MM.1S (cell line): ENCODE results near the gene SMIM31.

Experiments
- DNase-seq: peaks from one replicate; pipeline ENCODE4 v3.0.0-alpha.2; 2015
- H2AFZ ChIP-seq: fragments of 300-600 bp; sonication (generic); 2 replicates; pipeline ENCODE4 v1.6.0; 2016; ENCODE audit warnings: antibody characterized with exemption, low read length
- H3F3A ChIP-seq: fragments of 300-600 bp; sonication (generic); 2 replicates; pipeline ENCODE4 v1.6.1; 2016; ENCODE audit warnings: mild to moderate bottlenecking, antibody characterized with exemption, low read length, moderate library complexity, mixed read lengths; ENCODE audit not compliant: insufficient read depth
- H3K27ac ChIP-seq: fragments of 300-600 bp; sonication (generic); 2 replicates; pipeline ENCODE4 v1.5.1; 2016; ENCODE audit warnings: mild to moderate bottlenecking, low read length
- H3K27me3 ChIP-seq: fragments of 300-600 bp; sonication (generic); replicated peaks from 2 replicates; pipeline ENCODE4 v1.6.0; 2016; ENCODE audit warnings: low read length; ENCODE audit not compliant: insufficient read depth
- H3K36me3 ChIP-seq: fragments of 300-600 bp; sonication (generic); replicated peaks from 2 replicates; pipeline ENCODE4 v1.6.1; 2016; ENCODE audit warnings: mild to moderate bottlenecking, low read length, mixed read lengths; ENCODE audit not compliant: insufficient read depth
- H3K4me1 ChIP-seq: fragments of 300-600 bp; sonication (generic); 2 replicates; pipeline ENCODE4 v1.6.1; 2016; ENCODE audit warnings: low read length, mixed read lengths
- H3K4me2 ChIP-seq: fragments of 300-600 bp; sonication (generic); 2 replicates; pipeline ENCODE4 v1.6.0; 2016; ENCODE audit warnings: low read depth, low read length
- H3K4me3 ChIP-seq: fragments of 300-600 bp; sonication (generic); 2 replicates; pipeline ENCODE4 v1.5.1; 2016; ENCODE audit warnings: low read length, mixed read lengths
- H3K79me2 ChIP-seq: fragments of 300-600 bp; sonication (generic); 2 replicates; pipeline ENCODE4 v1.6.1; 2016; ENCODE audit warnings: mixed run types, low read length, mixed read lengths
- H3K9ac ChIP-seq: fragments of 300-600 bp; sonication (generic); 2 replicates; pipeline ENCODE4 v1.6.1; 2016; ENCODE audit warnings: low read length, mixed read lengths
- H3K9me2 ChIP-seq: fragments of 300-600 bp; sonication (generic); replicated peaks from 2 replicates; pipeline ENCODE4 v1.6.1; 2016; ENCODE audit warnings: mild to moderate bottlenecking, low read length, mixed read lengths; ENCODE audit not compliant: insufficient read depth
- H3K9me3 ChIP-seq: fragments of 300-600 bp; sonication (generic); replicated peaks from 2 replicates; pipeline ENCODE4 v1.6.1; 2016; ENCODE audit warnings: mild to moderate bottlenecking, low read length, mixed read lengths; ENCODE audit not compliant: insufficient read depth
- H4K20me1 ChIP-seq: fragments of 300-600 bp; sonication (generic); 2 replicates; pipeline ENCODE4 v1.6.1; 2016; ENCODE audit warnings: mild to moderate bottlenecking, low read length, moderate library complexity, mixed read lengths; ENCODE audit not compliant: insufficient read depth
- CTCF ChIP-seq: fragments of 300-600 bp; sonication (generic); IDR thresholded peaks from 2 replicates; pipeline ENCODE4 v1.5.1; 2016; ENCODE audit warnings: antibody characterized with exemption, low read length, mixed read lengths
- EZH2 ChIP-seq: fragments of 300-600 bp; sonication (generic); optimal IDR thresholded peaks from 2 replicates; pipeline ENCODE3; 2017; ENCODE audit warnings: low read depth, mild to moderate bottlenecking, antibody characterized with exemption, low read length, mixed read lengths
- EZH2phosphoT487 ChIP-seq: fragments of 300-600 bp; sonication (generic); IDR thresholded peaks from 2 replicates; pipeline ENCODE4 v1.6.1; 2018; ENCODE audit warnings: antibody characterized with exemption, low read length

The SMIM31 gene

GRCh38 chr4:164755432-164755831, 1.5 kb downstream of the SMIM31 start:
- TF ChIP-seq EZH2, result no peak
- no peak for TF ChIP-seq CTCF
- no peak for TF ChIP-seq EZH2phosphoT487
- no peak overlapping the region for H2AFZ ChIP-seq

GRCh38 chr4:164756686-164757085, 2.8 kb downstream of the SMIM31 start:
- H3K4me2 ChIP-seq, result no peak overlapping the region
- no peak overlapping the region for H2AFZ ChIP-seq
- H3K27me3 ChIP-seq, result no peaks in the 10 kb centered on the region
- no peaks in the 10 kb centered on the region for H3F3A ChIP-seq
- no peaks in the 10 kb centered on the region for H4K20me1 ChIP-seq
- H3K4me1 ChIP-seq, result no peaks in the 10 kb centered on the region
- H3K9ac ChIP-seq, result no peak overlapping the region
- H3K27ac ChIP-seq, result no peak overlapping the region
- no peaks in the 10 kb centered on the region for H3K79me2 ChIP-seq
- no peak for TF ChIP-seq CTCF
- TF ChIP-seq EZH2phosphoT487, result no peak
- TF ChIP-seq EZH2, result no peak
- H3K9me2 ChIP-seq, result no peaks in the 10 kb centered on the region
- DNase-seq, result no peak
- no peaks in the 10 kb centered on the region for H3K36me3 ChIP-seq
- no peaks in the 10 kb centered on the region for H3K9me3 ChIP-seq
- no peak overlapping the region for H3K4me3 ChIP-seq

More at GRCh38 chr4:164755432-164755831, 1.5 kb downstream of the SMIM31 start:
- no peaks in the 10 kb centered on the region for H3K79me2 ChIP-seq
- DNase-seq, result no peak
- no peak overlapping the region for H3K4me3 ChIP-seq
- no peaks in the 10 kb centered on the region for H3K9me3 ChIP-seq
- no peaks in the 10 kb centered on the region for H3K4me1 ChIP-seq
- no peak overlapping the region for H3K27ac ChIP-seq
- no peaks in the 10 kb centered on the region for H4K20me1 ChIP-seq
- no peaks in the 10 kb centered on the region for H3K36me3 ChIP-seq
- H3K9me2 ChIP-seq, result no peaks in the 10 kb centered on the region
- no peaks in the 10 kb centered on the region for H3F3A ChIP-seq
- H3K4me2 ChIP-seq, result no peak overlapping the region
- no peak overlapping the region for H3K9ac ChIP-seq
- H3K27me3 ChIP-seq, result no peaks in the 10 kb centered on the region

- no peaks in the 10 kb centered on the region for H3K36me3 ChIP-seq
- DNase-seq, result no peak
- no peak overlapping the region for H3K4me2 ChIP-seq
- no peaks in the 10 kb centered on the region for H3K4me1 ChIP-seq
- no peak overlapping the region for H2AFZ ChIP-seq
- H3K9me2 ChIP-seq, result no peaks in the 10 kb centered on the region
- no peaks in the 10 kb centered on the region for H4K20me1 ChIP-seq
- no peak overlapping the region for H3K9ac ChIP-seq
- H3K4me3 ChIP-seq, result no peak overlapping the region
- no peaks in the 10 kb centered on the region for H3K79me2 ChIP-seq
- no peaks in the 10 kb centered on the region for H3K27me3 ChIP-seq
- no peak overlapping the region for H3K27ac ChIP-seq
- H3K9me3 ChIP-seq, result no peaks in the 10 kb centered on the region
- no peak for TF ChIP-seq EZH2
- TF ChIP-seq CTCF, result no peak
- no peaks in the 10 kb centered on the region for H3F3A ChIP-seq
These were observed 7.3 kb downstream of the SMIM31 start for GRCh38 chr4:164761241-164761640.
